HEK293 (cell line): Measurements from ENCODE around the gene OR2AG2.

Experiments used
- SETDB1 ChIP-seq: IDR thresholded peaks from one replicate; pipeline ENCODE4 v1.6.1; 2017; ENCODE audit warnings: mild to moderate bottlenecking, low read length, moderate library complexity, mixed read lengths; ENCODE audit not compliant: insufficient read length
- ZBTB10 ChIP-seq: fragments of 450-650 bp; formaldehyde crosslinking; IDR thresholded peaks from 2 replicates; pipeline ENCODE4 v1.5.1; 2016; ENCODE audit warnings: missing biosample characterization, missing genetic modification characterization
- ZBTB26 ChIP-seq: fragments of 450-650 bp; formaldehyde crosslinking; optimal IDR thresholded peaks from 2 replicates; pipeline ENCODE3; 2016; ENCODE audit warnings: missing biosample characterization, mild to moderate bottlenecking, missing genetic modification characterization
- ZNF292 ChIP-seq: fragments of 450-650 bp; formaldehyde crosslinking; IDR thresholded peaks from 2 replicates; pipeline ENCODE4 v1.5.1; 2016; ENCODE audit warnings: low read depth, missing biosample characterization, missing genetic modification characterization, borderline replicate concordance
- ZNF449 ChIP-seq: fragments of 450-650 bp; formaldehyde crosslinking; IDR thresholded peaks from 2 replicates; pipeline ENCODE4 v1.5.1; 2017; ENCODE audit warnings: missing biosample characterization, mild to moderate bottlenecking, missing genetic modification characterization, moderate library complexity
- ZNF692 ChIP-seq: fragments of 450-650 bp; formaldehyde crosslinking; IDR thresholded peaks from 2 replicates; pipeline ENCODE4 v1.5.1; 2016; ENCODE audit warnings: missing biosample characterization, missing genetic modification characterization
- ZNF830 ChIP-seq: fragments of 450-650 bp; IDR thresholded peaks from 2 replicates; pipeline ENCODE4 v1.5.0; 2018; ENCODE audit warnings: missing biosample characterization, missing genetic modification characterization, low read depth, mild to moderate bottlenecking, moderate library complexity
- TF ChIP-seq, protein P1 (sequence below): fragments of 450-650 bp; formaldehyde crosslinking; IDR thresholded peaks from 2 replicates; pipeline ENCODE4 v1.5.1; 2016; ENCODE audit warnings: missing biosample characterization, missing genetic modification characterization

DNA sequence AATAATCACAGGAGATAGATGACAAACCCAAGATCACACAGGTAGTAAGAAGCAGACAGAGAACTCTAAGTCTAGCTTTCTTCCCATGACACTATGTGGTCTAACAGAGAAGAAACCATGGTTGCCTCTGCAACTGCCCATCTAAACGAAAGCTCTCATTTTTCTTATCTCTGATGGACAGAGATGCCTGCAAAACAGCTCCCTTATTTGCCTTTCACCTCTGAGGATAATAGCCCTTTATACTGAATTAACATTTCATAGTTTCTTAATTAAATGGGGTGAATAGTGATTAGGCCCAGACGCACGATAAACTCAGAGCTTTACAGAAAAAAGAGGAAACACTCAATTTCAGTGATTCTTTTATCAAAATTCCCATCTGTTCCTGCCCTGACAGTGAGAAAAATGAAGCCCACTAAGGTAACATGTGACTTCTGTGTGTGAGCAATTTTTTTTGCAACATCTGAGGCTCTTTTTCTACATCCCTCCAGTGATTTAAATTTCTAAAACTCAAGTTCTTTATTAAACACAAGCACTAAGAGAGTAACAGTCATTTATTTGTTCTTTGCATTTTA is 24.6 kb downstream of the OR2AG2 start:
- TF ChIP-seq ZBTB26 (tag by site-specific recombination) (no peak), SETDB1 (no peak), ZNF830 (tag by site-specific recombination) (no peak), ZNF692 (no peak), ZNF292 (tag by site-specific recombination) (no peak), ZNF449 (tag by site-specific recombination) (no peak), ZBTB10 (no peak)
- TF ChIP-seq, protein P1, sequence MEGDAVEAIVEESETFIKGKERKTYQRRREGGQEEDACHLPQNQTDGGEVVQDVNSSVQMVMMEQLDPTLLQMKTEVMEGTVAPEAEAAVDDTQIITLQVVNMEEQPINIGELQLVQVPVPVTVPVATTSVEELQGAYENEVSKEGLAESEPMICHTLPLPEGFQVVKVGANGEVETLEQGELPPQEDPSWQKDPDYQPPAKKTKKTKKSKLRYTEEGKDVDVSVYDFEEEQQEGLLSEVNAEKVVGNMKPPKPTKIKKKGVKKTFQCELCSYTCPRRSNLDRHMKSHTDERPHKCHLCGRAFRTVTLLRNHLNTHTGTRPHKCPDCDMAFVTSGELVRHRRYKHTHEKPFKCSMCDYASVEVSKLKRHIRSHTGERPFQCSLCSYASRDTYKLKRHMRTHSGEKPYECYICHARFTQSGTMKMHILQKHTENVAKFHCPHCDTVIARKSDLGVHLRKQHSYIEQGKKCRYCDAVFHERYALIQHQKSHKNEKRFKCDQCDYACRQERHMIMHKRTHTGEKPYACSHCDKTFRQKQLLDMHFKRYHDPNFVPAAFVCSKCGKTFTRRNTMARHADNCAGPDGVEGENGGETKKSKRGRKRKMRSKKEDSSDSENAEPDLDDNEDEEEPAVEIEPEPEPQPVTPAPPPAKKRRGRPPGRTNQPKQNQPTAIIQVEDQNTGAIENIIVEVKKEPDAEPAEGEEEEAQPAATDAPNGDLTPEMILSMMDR (tag by site-specific recombination), result no peak
